Kasumi-1 (cell line): ENCODE measurements around the gene CYS1.
"Not testable (repeated sequence)": the region's sequence is repeated elsewhere in the genome, so short reads cannot be mapped to it uniquely, and the experiment has no call there.

Experiments
- DNase-seq, 2 experiments: peaks; one replicate each; lab custom pipeline; 2025; lab: John Stamatoyannopoulos, UW

Gene CYS1

GRCh38 chr2:10013651-10014417, 66.4 kb downstream of the CYS1 start:
- DNase-seq = not testable (repeated sequence)

GRCh38 chr2:10012963-10013461, 67.2 kb downstream of the CYS1 start:
- DNase-seq = no peak

GRCh38 chr2:10012366-10012962, 67.7 kb downstream of the CYS1 start:
- not testable (repeated sequence) for DNase-seq

- not testable (repeated sequence) for DNase-seq
Measured at GRCh38 chr2:10011606-10012325, 68.4 kb downstream of the CYS1 start.

- DNase-seq = not testable (repeated sequence)
Measured at GRCh38 chr2:10010861-10011605, 69.2 kb downstream of the CYS1 start.

- DNase-seq = no peak
Measured at GRCh38 chr2:10009811-10010781, 70.1 kb downstream of the CYS1 start.

- no peak for DNase-seq
Measured at GRCh38 chr2:10009271-10009810, 70.9 kb downstream of the CYS1 start.

- DNase-seq = no peak
Measured at GRCh38 chr2:10008809-10009176, 71.4 kb downstream of the CYS1 start.

GRCh38 chr2:10007921-10008808, 72.0 kb downstream of the CYS1 start:
- no peak for DNase-seq

- DNase-seq = no peak
Measured at GRCh38 chr2:10007435-10007834, 72.8 kb downstream of the CYS1 start.
